Parathyroid adenoma (tissue), 2 donors: ENCODE results near the gene INF2.
A peak's percentile ranks its signal among the peaks of the same experiment; 100 is the strongest.

Source experiments
- H2AFZ ChIP-seq: fragments of 300-600 bp; sonication (generic); one replicate; pipeline ENCODE4 v1.7.0; 2017; ENCODE audit warnings: antibody characterized with exemption, mild to moderate bottlenecking
- H3K27ac ChIP-seq: fragments of 300-600 bp; sonication (generic); one replicate; pipeline ENCODE4 v1.7.0; 2017
- H3K27me3 ChIP-seq: fragments of 300-600 bp; sonication (generic); one replicate; pipeline ENCODE4 v1.7.0; 2017; ENCODE audit warnings: low read length; ENCODE audit not compliant: control insufficient read depth, insufficient read depth
- H3K36me3 ChIP-seq: fragments of 300-600 bp; sonication (generic); one replicate; pipeline ENCODE4 v1.7.0; 2017; ENCODE audit warnings: low read length; ENCODE audit not compliant: control insufficient read depth, insufficient read depth
- H3K4me1 ChIP-seq: fragments of 300-600 bp; sonication (generic); one replicate; pipeline ENCODE4 v1.7.0; 2017; ENCODE audit warnings: control low read depth
- H3K4me2 ChIP-seq: fragments of 300-600 bp; sonication (generic); one replicate; pipeline ENCODE4 v1.7.0; 2017; ENCODE audit warnings: low read length
- H3K4me3 ChIP-seq: fragments of 300-600 bp; sonication (generic); one replicate; pipeline ENCODE4 v1.7.0; 2017; ENCODE audit warnings: low read depth, low read length
- H3K79me2 ChIP-seq: fragments of 300-600 bp; sonication (generic); one replicate; pipeline ENCODE4 v1.7.0; 2017; ENCODE audit warnings: control low read depth
- H3K9ac ChIP-seq: fragments of 300-600 bp; sonication (generic); one replicate; pipeline ENCODE4 v1.7.0; 2017; ENCODE audit warnings: mild to moderate bottlenecking
- H3K9me3 ChIP-seq: fragments of 300-600 bp; sonication (generic); one replicate; pipeline ENCODE4 v1.7.0; 2017; ENCODE audit warnings: low read length; ENCODE audit not compliant: control insufficient read depth
- CTCF ChIP-seq: fragments of 300-600 bp; sonication (generic); IDR thresholded peaks from one replicate; pipeline ENCODE4 v1.7.0; 2017; ENCODE audit warnings: antibody characterized with exemption, mild to moderate bottlenecking
- donor health status: primary hyperparathyroidism.

The INF2 gene

DNA sequence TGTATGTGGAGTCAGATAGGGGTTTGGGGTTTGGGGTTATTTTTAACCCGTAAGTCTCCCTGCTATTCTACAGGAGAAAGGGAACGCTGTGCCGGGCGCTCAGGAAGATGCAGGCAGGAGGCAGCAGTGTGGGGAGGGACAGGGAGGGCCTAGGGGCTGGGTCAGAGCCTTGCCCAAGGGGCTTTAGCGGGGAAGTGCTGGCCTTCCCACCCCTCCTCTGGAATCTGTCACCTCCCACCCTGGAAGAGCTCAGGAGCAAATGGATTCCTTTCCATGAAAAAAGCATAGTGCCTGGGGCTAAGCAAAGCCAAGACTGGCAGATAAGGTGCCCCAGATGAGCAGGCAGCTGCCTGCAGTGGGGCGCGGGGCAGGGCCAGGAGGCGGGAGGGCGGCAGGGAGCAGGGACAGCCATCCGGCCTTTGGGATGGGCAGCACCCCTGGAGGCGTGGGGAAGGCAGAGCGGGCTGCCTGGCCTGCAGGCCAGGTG is 7.3 kb upstream of the INF2 start:
- Histone ChIP-seq H3K4me3 (no peak overlapping the region), H3K79me2 (no peaks in the 10 kb centered on the region), H3K36me3 (no peaks in the 10 kb centered on the region), H3K27me3 (no peaks in the 10 kb centered on the region), H3K4me2 (no peak overlapping the region), H3K27ac (no peak overlapping the region), H3K9ac (no peak overlapping the region), H3K4me1 (peaks cover 17% of the 10 kb centered on the region), H3K9me3 (no peaks in the 10 kb centered on the region), H2AFZ (peak overlapping the region; percentile 47)
- no peak for TF ChIP-seq CTCF

DNA sequence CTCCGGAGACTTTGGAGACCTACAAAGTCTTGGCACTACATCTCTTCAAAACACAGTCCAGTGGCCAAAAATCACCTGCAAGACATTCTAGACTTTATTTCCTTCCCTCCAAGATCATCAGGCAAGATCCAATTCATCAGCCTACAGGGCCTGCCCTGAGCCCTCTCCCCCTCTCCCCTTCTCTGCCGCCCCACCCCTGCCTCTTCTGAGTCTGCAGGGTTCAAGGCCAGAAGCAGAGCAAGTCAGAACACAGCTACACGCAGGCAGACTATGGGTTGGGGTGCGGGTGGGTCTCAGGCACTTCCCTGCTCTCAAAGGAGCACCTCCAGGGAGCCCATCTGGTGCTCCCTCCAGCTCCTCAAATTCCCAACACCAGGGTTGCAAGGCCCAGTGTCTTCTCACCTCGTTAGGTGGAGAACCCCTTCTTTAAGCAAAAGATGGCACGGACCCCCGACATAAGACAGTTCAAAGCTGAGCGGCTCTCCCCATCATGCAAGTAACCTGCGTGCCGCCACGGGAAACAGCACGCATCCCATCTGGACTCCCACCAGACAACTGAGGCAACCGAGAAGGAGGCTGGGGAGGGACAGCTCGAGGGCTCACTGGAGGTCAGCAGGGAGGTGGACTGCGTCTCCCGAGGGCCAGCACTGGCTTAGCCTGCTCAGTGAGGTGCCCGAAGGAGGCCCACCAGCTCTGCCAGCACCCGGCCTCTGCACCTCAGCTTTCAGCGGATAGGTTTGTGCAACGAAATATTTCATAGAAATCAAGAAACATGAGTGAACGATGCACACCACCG is 5.6 kb upstream of the INF2 start:
- H3K9me3 ChIP-seq = no peaks in the 10 kb centered on the region
- H3K27ac ChIP-seq = no peak overlapping the region
- H3K36me3 ChIP-seq = no peaks in the 10 kb centered on the region
- no peak overlapping the region for H3K4me3 ChIP-seq
- peaks cover 13% of the 10 kb centered on the region for H3K4me1 ChIP-seq
- H2AFZ ChIP-seq = no peak overlapping the region
- H3K9ac ChIP-seq = no peak overlapping the region
- no peak for TF ChIP-seq CTCF
- no peaks in the 10 kb centered on the region for H3K27me3 ChIP-seq
- no peak overlapping the region for H3K4me2 ChIP-seq
- H3K79me2 ChIP-seq = no peaks in the 10 kb centered on the region

DNA sequence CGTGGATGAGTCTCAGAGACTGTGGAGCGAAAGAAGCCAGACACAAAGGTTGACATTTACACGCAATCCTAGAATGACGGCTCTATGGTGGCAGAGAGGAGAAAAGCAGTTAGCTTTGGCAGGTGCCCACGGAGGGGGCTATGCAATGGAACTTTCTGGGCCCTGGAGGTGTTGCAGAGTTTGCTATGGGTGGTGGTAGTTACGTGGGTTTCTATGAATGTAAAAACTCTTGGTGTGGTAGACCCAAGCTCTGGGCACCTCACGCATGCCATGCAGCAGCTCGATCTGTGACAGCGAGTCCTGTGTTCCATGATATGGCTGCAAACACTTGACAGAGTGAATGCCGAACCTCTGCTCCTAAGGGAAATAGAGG is 5.0 kb upstream of the INF2 start:
- no peak overlapping the region for H3K9ac ChIP-seq
- H3K4me3 ChIP-seq = no peak overlapping the region
- H3K36me3 ChIP-seq = no peaks in the 10 kb centered on the region
- no peak for TF ChIP-seq CTCF
- no peaks in the 10 kb centered on the region for H3K9me3 ChIP-seq
- peaks cover 15% of the 10 kb centered on the region for H3K4me1 ChIP-seq
- no peaks in the 10 kb centered on the region for H3K27me3 ChIP-seq
- no peak overlapping the region for H3K4me2 ChIP-seq
- H2AFZ ChIP-seq = no peak overlapping the region
- no peak overlapping the region for H3K27ac ChIP-seq
- no peaks in the 10 kb centered on the region for H3K79me2 ChIP-seq

- Histone ChIP-seq H3K27ac (no peak overlapping the region), H3K79me2 (no peaks in the 10 kb centered on the region), H3K27me3 (no peaks in the 10 kb centered on the region), H3K4me2 (no peak overlapping the region), H3K36me3 (no peaks in the 10 kb centered on the region), H3K9ac (no peak overlapping the region), H3K4me1 (peaks cover 15% of the 10 kb centered on the region), H2AFZ (no peak overlapping the region), H3K9me3 (no peaks in the 10 kb centered on the region), H3K4me3 (no peak overlapping the region)
- TF ChIP-seq CTCF = no peak
These were observed 4.0 kb upstream of the INF2 start for GRCh38 chr14:104685216-104685997.
